GM03348 (cell line): ENCODE results near the gene CFAP65.

Experiments
- DNase-seq: peaks from one replicate; pipeline ENCODE4 v3.0.0; 2012; ENCODE audit warnings: low spot score

CFAP65 gene

DNA sequence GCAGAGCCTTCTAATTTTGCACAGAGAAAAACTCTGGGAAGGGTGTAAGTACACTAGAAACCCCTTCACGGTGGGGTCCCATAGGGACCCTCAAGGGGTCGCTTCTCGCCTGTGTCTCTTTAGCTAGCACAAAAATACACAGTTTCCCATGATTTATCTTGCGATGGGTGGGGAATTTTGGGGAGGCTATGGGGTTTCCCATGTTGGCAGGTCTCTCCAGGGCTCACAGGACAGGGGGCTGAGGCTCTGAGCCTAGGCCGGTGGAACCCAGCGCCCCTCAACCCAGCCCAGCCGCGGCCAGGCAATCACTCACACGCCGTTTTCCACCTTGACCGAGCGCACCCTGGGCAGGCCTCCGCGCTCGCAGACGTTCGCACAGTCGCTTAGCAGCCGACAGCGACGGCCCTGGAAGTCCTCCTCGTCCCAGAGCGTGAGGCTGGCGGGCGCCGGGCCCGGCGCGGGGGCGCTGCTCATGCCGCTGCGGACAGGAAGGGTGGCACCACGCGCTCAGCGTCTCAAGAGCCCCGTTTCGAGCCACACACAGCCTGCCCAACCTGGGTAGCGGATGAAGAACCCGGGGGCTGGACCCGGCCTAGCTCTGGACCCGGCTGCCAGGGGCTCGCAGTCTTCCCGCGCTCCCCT is 48.5 kb downstream of the CFAP65 start:
- no peak for DNase-seq

- no peak for DNase-seq
Measured at GRCh38 chr2:218992196-218992595, 49.1 kb downstream of the CFAP65 start.

DNA sequence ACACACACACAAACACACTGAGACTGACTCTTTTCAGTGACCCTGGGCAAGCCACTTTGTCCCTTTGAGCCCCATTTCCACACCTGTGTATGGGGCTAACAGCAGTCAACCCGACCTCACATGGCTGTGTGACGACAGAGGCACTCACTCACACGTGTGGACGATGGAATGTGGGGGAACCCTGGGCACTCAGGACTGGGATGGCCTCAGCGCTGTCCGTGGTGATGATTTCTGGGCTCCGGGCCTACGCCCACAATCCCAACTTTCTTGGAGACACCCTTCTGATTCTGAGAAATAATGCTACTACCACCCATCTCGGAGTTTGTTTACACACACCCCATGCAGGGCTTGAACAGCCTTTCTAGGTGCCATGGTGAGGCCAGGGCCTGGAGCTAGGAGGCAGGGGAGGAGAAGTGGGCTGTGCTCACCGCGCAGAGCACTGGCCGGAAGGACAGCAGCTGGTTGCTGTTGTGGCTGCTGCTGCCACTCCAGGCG is 49.6 kb downstream of the CFAP65 start:
- DNase-seq, result peak; percentile 67

DNA sequence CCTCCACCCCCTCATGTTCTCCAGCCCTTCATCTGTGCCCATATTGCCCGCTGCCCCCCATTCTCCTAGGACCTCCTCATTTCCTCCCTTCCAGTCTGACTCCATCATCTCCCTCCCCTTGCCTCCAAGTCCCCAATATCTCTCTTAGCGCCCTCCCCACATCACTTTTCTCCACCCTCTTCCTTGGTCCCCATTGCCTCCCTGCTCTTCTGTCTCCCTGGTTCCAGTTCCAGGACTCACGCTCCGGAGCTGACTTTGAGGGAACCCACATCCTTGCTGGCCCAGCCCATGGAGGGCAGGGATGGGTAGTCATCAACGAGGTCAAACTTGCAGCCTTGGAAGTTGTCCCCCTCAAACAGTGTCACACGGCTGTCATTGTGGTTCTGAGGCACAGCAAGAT is 50.7 kb downstream of the CFAP65 start:
- DNase-seq, result no peak

- no peak for DNase-seq
Measured at GRCh38 chr2:218990052-218990451, 51.3 kb downstream of the CFAP65 start.

GRCh38 chr2:218988650-218989049 is 52.7 kb downstream of the CFAP65 start:
- no peak for DNase-seq

- DNase-seq, result no peak
Measured at GRCh38 chr2:218988164-218988563, 53.2 kb downstream of the CFAP65 start.

GRCh38 chr2:218986148-218986761 is 55.1 kb downstream of the CFAP65 start:
- no peak for DNase-seq

GRCh38 chr2:218985325-218986091 is 55.8 kb downstream of the CFAP65 start:
- DNase-seq, result no peak

GRCh38 chr2:218985021-218985324 is 56.3 kb downstream of the CFAP65 start, which contains the start of gene FEV:
Gene FEV, minus strand, starts transcription at chr2:218985184. Its CDS starts 109 bp downstream, at chr2:218985075.
- DNase-seq, result no peak

DNA sequence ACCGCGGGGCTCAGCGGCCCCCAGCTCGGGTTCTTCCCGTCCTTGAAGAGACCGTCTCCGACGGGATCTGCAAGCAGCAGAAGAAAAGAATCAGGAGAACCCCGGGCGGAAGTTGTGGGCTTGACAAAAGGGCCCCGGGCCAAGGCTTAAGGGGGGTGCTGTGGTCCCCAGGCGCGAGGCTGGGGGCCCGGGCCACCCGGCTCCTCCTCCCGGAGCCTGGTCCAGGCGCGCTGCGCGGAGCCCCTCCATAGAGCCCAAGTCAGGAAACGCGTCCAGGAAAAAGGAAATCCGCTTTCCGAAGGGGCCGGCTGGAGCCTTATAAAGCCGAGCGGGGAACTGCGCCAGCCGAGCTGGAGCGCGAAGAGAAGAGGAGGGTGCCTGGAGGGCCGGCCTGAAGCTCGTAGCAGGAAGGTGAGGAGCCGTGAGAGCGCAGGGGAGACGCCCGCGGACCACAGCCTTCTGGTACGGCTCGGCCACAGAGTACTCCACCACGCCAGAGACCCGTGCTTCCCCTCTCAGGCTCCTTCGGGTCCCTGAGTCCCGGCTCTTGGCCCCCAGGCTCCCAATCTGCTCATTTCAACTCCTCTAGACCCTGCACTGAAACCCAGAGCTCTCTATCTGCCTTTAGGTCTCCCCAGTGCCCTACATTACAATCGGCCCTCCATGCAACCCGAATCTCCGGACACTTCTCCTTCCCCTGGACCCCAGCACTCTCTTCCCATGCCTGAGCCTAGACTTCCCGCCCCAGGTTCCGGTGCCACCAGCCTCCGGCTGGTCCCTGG is 56.9 kb downstream of the CFAP65 start:
- no peak for DNase-seq

GRCh38 chr2:218983934-218984238 is 57.4 kb downstream of the CFAP65 start:
- no peak for DNase-seq

DNA sequence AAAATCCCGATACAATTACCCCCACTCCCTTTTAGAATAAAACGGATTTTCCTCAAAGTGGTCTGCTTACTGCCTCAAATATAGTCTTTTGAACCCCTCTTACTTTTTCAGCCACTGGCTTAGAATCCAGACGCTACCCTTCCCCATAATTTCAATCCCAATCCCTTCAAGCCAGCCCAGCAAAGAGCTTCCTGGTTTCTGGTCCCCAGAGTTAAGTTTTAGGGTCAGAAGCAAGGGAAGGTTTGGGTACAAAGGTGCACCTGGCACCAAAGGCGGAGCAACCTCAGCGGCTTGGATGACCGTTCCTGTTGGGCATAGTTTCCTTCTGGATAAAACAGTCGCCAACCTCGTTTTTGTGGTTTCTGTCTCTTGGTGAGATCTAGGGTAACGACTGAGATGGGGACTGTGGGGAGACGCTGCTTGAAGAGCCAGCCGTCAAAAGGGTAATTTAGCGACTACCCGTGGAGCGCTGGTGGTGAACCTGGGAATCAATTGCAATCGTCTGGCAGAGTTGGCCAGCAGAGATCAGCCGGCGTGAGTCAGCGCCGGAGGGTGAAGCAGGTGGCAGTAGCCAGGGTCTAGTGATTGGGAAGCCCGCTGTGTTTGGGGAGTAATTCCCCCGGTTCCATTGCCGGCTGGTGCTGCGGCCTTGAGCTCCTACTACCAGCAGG is 57.9 kb downstream of the CFAP65 start:
- no peak for DNase-seq

GRCh38 chr2:218982586-218983262 is 58.6 kb downstream of the CFAP65 start:
- DNase-seq, result no peak

DNA sequence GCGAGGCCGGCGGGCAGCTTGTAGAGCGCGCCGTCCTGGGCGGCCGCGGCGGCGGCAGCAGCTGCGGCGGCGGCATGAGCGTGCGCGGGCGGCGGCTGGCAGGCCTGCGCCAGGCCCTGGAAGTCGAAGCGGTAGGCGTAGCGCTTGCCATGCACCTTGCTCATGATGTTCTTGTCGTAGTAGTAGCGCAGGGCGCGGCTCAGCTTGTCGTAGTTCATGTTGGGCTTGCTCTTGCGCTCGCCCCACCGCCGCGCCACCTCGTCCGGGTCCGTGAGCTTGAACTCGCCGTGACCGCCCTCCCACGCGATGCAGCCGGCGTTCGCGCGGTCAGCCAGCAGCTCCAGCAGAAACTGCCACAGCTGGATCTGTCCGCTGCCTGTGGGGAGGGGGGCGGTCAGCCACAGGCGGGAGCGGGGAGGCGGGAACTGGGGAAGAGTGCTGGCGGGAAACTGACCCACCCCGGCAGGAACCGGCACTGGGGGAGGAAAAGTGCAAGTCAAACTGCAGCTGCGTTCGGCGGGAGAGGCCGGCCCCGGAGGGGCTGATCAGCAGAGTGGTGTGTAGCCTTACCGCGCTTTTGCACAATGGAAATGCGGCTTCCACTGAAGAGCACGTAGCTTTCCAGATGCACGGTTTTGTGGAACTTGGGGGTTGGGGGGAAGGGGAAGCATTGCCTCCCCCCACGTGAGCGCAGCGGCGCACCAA is 59.3 kb downstream of the CFAP65 start:
- no peak for DNase-seq

DNA sequence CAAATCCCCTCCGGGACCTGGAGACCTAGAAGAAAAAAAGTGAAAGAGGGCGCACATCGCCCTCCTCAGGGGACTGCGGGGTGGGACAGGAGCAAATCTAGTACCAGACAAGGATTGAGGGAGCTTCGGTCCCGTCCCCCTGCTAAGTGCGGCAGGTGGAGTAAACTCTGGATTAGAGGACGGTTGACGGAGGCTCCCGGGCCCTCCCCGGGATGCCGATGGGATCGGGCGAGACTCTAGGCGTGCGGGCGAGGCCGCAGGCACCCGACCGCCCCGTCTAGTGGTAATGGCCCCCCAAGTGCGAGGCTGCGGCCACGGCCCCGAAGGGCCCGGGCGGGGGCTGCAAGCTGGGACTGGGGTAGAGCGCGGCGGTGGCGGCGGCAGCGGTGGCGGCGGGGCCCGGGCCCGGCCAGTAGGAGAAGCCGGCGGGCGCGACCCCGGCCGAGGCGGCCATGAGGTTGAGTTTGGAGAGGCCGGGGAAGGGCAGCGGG is 59.9 kb downstream of the CFAP65 start:
- DNase-seq, result no peak

DNA sequence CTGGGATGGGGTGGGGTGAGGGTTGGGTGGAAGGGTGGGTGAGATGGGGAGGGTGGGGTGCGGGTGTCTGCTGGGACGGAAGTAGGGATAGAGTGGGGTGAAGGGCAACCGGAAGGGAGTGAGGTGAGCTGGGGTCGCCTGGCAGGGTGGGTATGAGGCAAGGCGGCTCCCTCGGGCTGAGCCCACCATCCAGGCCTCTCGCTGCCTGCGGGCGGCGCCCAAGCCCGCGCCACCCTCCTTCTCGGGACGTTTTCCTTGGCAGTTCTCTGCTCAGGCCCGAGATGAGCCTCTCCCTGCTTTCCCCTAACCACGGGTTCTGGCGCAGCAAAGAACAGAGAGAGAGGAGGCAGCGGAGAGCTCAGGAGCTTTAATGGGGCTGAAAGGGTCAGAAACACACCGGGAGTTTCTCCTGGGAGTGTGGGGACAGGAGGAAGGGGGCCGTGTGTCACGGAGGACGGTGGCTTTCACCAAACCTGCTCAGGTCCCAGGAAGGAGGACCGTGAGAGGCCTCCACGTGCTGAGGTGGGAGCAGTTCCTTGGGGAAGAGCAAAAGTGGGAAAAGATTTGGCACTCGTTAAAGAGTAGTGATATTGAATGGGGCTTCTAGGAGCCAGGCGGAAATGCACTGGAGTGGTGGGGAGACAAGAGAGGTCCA is 60.5 kb downstream of the CFAP65 start:
- DNase-seq, result no peak

- DNase-seq, result peak; percentile 88
Measured at GRCh38 chr2:218979846-218980734, 61.2 kb downstream of the CFAP65 start.
